Mesenchymal stem cell (in vitro differentiated cells and primary cell): Measurements from ENCODE around the gene TENM4.

Source experiments
- DNase-seq: peaks from one replicate; pipeline ENCODE4 v3.0.0-alpha.2; 2013
- H2AFZ ChIP-seq: one replicate; pipeline ENCODE4 v1.6.1; 2013; ENCODE audit warnings: low read depth, mild to moderate bottlenecking, control low read depth, inconsistent platforms, low read length, moderate library complexity
- H2AK5ac ChIP-seq: 2 replicates; pipeline ENCODE4 v1.6.1; 2013; ENCODE audit warnings: low read length, moderate library complexity, mild to moderate bottlenecking, inconsistent platforms; ENCODE audit not compliant: severe bottlenecking
- H2BK120ac ChIP-seq: one replicate; pipeline ENCODE4 v1.6.1; 2013; ENCODE audit warnings: low read depth, mild to moderate bottlenecking, inconsistent platforms, low read length, moderate library complexity
- H2BK12ac ChIP-seq, 2 experiments: one replicate each; pipeline ENCODE4 v1.6.1; 2013; ENCODE audit warnings: inconsistent platforms in 2 of 2, low read length in 2 of 2, mild to moderate bottlenecking in 2 of 2, moderate library complexity in 2 of 2, control low read depth in 1 of 2
- H2BK15ac ChIP-seq: one replicate; pipeline ENCODE4 v1.6.1; 2013; ENCODE audit warnings: mild to moderate bottlenecking, low read depth, inconsistent platforms; ENCODE audit not compliant: poor library complexity, severe bottlenecking
- H2BK5ac ChIP-seq: 2 replicates; pipeline ENCODE4 v1.6.1; 2013; ENCODE audit warnings: low read depth, mild to moderate bottlenecking, low read length, control low read depth, inconsistent platforms; ENCODE audit not compliant: poor library complexity, severe bottlenecking
- H3K14ac ChIP-seq, 2 experiments: one replicate each; pipeline ENCODE4 v1.6.1; 2013; ENCODE audit warnings: inconsistent platforms in 2 of 2, low read length in 2 of 2, control low read depth in 1 of 2, mild to moderate bottlenecking in 1 of 2, moderate library complexity in 1 of 2
- H3K18ac ChIP-seq, 2 experiments: one replicate each; pipeline ENCODE4 v1.6.1; 2013; ENCODE audit warnings: inconsistent platforms in 2 of 2, low read length in 2 of 2, control low read depth in 1 of 2, low read depth in 1 of 2, mild to moderate bottlenecking in 1 of 2
- H3K23ac ChIP-seq, 2 experiments: one replicate each; pipeline ENCODE4 v1.6.1; 2013; ENCODE audit warnings: inconsistent platforms in 2 of 2, low read length in 2 of 2, mild to moderate bottlenecking in 2 of 2, moderate library complexity in 2 of 2, control low read depth in 1 of 2
- H3K27ac ChIP-seq: 2 replicates; pipeline ENCODE4 v1.5.1; 2013; ENCODE audit warnings: mild to moderate bottlenecking, moderate library complexity, low read length, control low read depth, inconsistent platforms; ENCODE audit not compliant: poor library complexity, severe bottlenecking
- H3K27me3 ChIP-seq, 2 experiments: 2 replicates each; pipeline versions ENCODE4 v1.6.1 to v1.7.0; 2013; ENCODE audit warnings: low read length in 2 of 2, mild to moderate bottlenecking in 2 of 2, moderate library complexity in 2 of 2, control low read depth in 1 of 2, inconsistent platforms in 1 of 2; ENCODE audit not compliant: control insufficient read depth in 1 of 2, insufficient read depth in 1 of 2
- H3K36me3 ChIP-seq, 2 experiments: 2 replicates each; pipeline versions ENCODE4 v1.6.1 to v1.7.0; 2013; ENCODE audit warnings: low read length in 2 of 2, control low read depth in 1 of 2, inconsistent platforms in 1 of 2, low read depth in 1 of 2, mild to moderate bottlenecking in 1 of 2; ENCODE audit not compliant: insufficient read depth in 2 of 2, control insufficient read depth in 1 of 2
- H3K4ac ChIP-seq, 2 experiments: one replicate each; pipeline ENCODE4 v1.6.1; 2013; ENCODE audit warnings: inconsistent platforms in 2 of 2, low read length in 2 of 2, mild to moderate bottlenecking in 2 of 2, moderate library complexity in 2 of 2, control low read depth in 1 of 2, low read depth in 1 of 2
- H3K4me1 ChIP-seq: 2 replicates; pipeline ENCODE4 v1.6.1; 2013; ENCODE audit warnings: low read depth, low read length, control low read depth; ENCODE audit not compliant: control insufficient read depth, insufficient read depth
- H3K4me2 ChIP-seq: 2 replicates; pipeline ENCODE4 v1.6.1; 2013; ENCODE audit warnings: low read length, mild to moderate bottlenecking, inconsistent platforms; ENCODE audit not compliant: poor library complexity, severe bottlenecking
- H3K4me3 ChIP-seq, 2 experiments: 2 replicates each; pipeline versions ENCODE4 v1.5.1 to v1.7.0; 2013; ENCODE audit warnings: low read length in 2 of 2, mild to moderate bottlenecking in 2 of 2, control low read depth in 1 of 2, low read depth in 1 of 2; ENCODE audit not compliant: insufficient read depth in 1 of 2
- H3K79me1 ChIP-seq: replicated peaks from 2 replicates; pipeline ENCODE4 v1.6.1; 2013; ENCODE audit warnings: mild to moderate bottlenecking, control low read depth, low read length, inconsistent platforms; ENCODE audit not compliant: poor library complexity, severe bottlenecking
- H3K9ac ChIP-seq: 2 replicates; pipeline ENCODE4 v1.7.0; 2013; ENCODE audit warnings: mild to moderate bottlenecking, low read length, moderate library complexity
- H3K9me3 ChIP-seq: 2 replicates; pipeline ENCODE4 v1.7.0; 2013; ENCODE audit warnings: mild to moderate bottlenecking, low read length; ENCODE audit not compliant: control insufficient read depth
- H4K8ac ChIP-seq: one replicate; pipeline ENCODE4 v1.6.1; 2013; ENCODE audit warnings: inconsistent platforms, mild to moderate bottlenecking, low read length, moderate library complexity
- H4K91ac ChIP-seq: one replicate; pipeline ENCODE4 v1.6.1; 2013; ENCODE audit warnings: mild to moderate bottlenecking, low read length, inconsistent platforms
- WGBS: methylation state at CpG from one replicate; pipeline ENCODE4 v1.1.7; 2013; ENCODE audit warnings: mixed read lengths; 5-methylcytosine and 5-hydroxymethylcytosine counted together

The TENM4 gene

GRCh38 chr11:78767027-78767932, 673.5 kb downstream of the TENM4 start:
- Histone ChIP-seq H2BK12ac (no peak overlapping the region), H3K23ac (no peak overlapping the region), H3K4me1 (no peaks in the 10 kb centered on the region), H2BK15ac (no peak overlapping the region), H3K18ac (no peak overlapping the region), H3K79me1 (no peaks in the 10 kb centered on the region), H3K36me3 (peaks cover 0 to 20% of the 10 kb centered on the region in 2 experiments), H3K14ac (no peak overlapping the region), H2AK5ac (no peak overlapping the region), H2BK120ac (no peak overlapping the region), H2BK5ac (no peak overlapping the region), H3K4me2 (no peak overlapping the region), H3K4me3 (no peak overlapping the region), H4K91ac (no peak overlapping the region), H4K8ac (peak overlapping the region; percentile 36), H3K4ac (no peak overlapping the region), H2AFZ (no peak overlapping the region), H3K27ac (no peak overlapping the region), H3K9ac (no peak overlapping the region), H3K27me3 (no peaks in the 10 kb centered on the region), H3K9me3 (no peaks in the 10 kb centered on the region)
- 91% methylated on average over 8 of the region's 8 CpGs for WGBS
- no peak for DNase-seq

GRCh38 chr11:78764946-78765345, 675.9 kb downstream of the TENM4 start:
- H4K8ac ChIP-seq, result no peak overlapping the region
- no peak for DNase-seq
- H3K18ac ChIP-seq, result no peak overlapping the region
- peaks cover 0 to 15% of the 10 kb centered on the region in 2 experiments for H3K36me3 ChIP-seq
- H3K23ac ChIP-seq, result no peak overlapping the region
- no peak overlapping the region for H3K27ac ChIP-seq
- no peak overlapping the region for H3K9ac ChIP-seq
- no peak overlapping the region for H3K4ac ChIP-seq
- no peak overlapping the region for H3K14ac ChIP-seq
- H2BK15ac ChIP-seq, result no peak overlapping the region
- H2AFZ ChIP-seq, result no peak overlapping the region
- no peaks in the 10 kb centered on the region for H3K79me1 ChIP-seq
- no peaks in the 10 kb centered on the region for H3K9me3 ChIP-seq
- H2BK5ac ChIP-seq, result no peak overlapping the region
- no peak overlapping the region for H4K91ac ChIP-seq
- no peak overlapping the region for H2BK120ac ChIP-seq
- WGBS, result 76% methylated on average over 2 of the region's 4 CpGs
- no peak overlapping the region for H2AK5ac ChIP-seq
- H3K4me2 ChIP-seq, result no peak overlapping the region
- no peak overlapping the region for H3K4me3 ChIP-seq
- H3K27me3 ChIP-seq, result no peaks in the 10 kb centered on the region
- no peak overlapping the region for H2BK12ac ChIP-seq
- H3K4me1 ChIP-seq, result no peaks in the 10 kb centered on the region

- H3K27ac ChIP-seq, result no peak overlapping the region
- no peaks in the 10 kb centered on the region for H3K4me1 ChIP-seq
- no peak overlapping the region for H3K9ac ChIP-seq
- H2AFZ ChIP-seq, result no peak overlapping the region
- 84% methylated on average over 4 of the region's 4 CpGs for WGBS
- no peak overlapping the region for H3K14ac ChIP-seq
- DNase-seq, result no peak
- H3K9me3 ChIP-seq, result no peaks in the 10 kb centered on the region
- H3K27me3 ChIP-seq, result no peaks in the 10 kb centered on the region
- no peak overlapping the region for H2BK120ac ChIP-seq
- no peaks in the 10 kb centered on the region for H3K79me1 ChIP-seq
- H2BK12ac ChIP-seq, result no peak overlapping the region
- no peak overlapping the region for H4K8ac ChIP-seq
- H3K18ac ChIP-seq, result no peak overlapping the region
- H3K36me3 ChIP-seq, result peaks cover 0 to 15% of the 10 kb centered on the region in 2 experiments
- H3K23ac ChIP-seq, result no peak overlapping the region
- H2AK5ac ChIP-seq, result no peak overlapping the region
- H3K4ac ChIP-seq, result no peak overlapping the region
- no peak overlapping the region for H3K4me2 ChIP-seq
- H3K4me3 ChIP-seq, result no peak overlapping the region
- H4K91ac ChIP-seq, result no peak overlapping the region
- H2BK5ac ChIP-seq, result no peak overlapping the region
- H2BK15ac ChIP-seq, result no peak overlapping the region
Observed at GRCh38 chr11:78763664-78764063, 677.2 kb downstream of the TENM4 start.

- Histone ChIP-seq H2BK5ac (no peak overlapping the region), H3K23ac (no peak overlapping the region), H3K9ac (no peak overlapping the region), H4K8ac (no peak overlapping the region), H3K4ac (no peak overlapping the region), H2AFZ (no peak overlapping the region), H3K27me3 (no peaks in the 10 kb centered on the region), H3K18ac (no peak overlapping the region), H3K4me1 (no peaks in the 10 kb centered on the region), H3K36me3 (peaks cover 0 to 14% of the 10 kb centered on the region in 2 experiments), H2BK12ac (no peak overlapping the region), H3K14ac (no peak overlapping the region), H2BK15ac (no peak overlapping the region), H3K9me3 (no peaks in the 10 kb centered on the region), H3K4me2 (no peak overlapping the region), H3K4me3 (no peak overlapping the region), H2AK5ac (no peak overlapping the region), H2BK120ac (no peak overlapping the region), H3K27ac (no peak overlapping the region), H3K79me1 (no peaks in the 10 kb centered on the region), H4K91ac (no peak overlapping the region)
- DNase-seq, result no peak
- WGBS, result 60% methylated on average over 1 of the region's 3 CpGs
Observed at GRCh38 chr11:78762105-78762504, 678.7 kb downstream of the TENM4 start.
